WERI-Rb-1 (cell line): ENCODE results near the gene TJP3.

Experiments
- DNase-seq: peaks from one replicate; pipeline ENCODE4 v3.0.0-alpha.2; 2020
- H3K27ac ChIP-seq: fragments of 250-450 bp; sonication (Bioruptor Pico); 2 replicates; pipeline ENCODE4 v1.5.1; 2020; ENCODE audit warnings: mild to moderate bottlenecking, moderate library complexity
- H3K27me3 ChIP-seq: fragments of 250-450 bp; sonication (Bioruptor Pico); 2 replicates; pipeline ENCODE4 v1.5.1; 2021; ENCODE audit warnings: mild to moderate bottlenecking, low read depth, moderate library complexity; ENCODE audit not compliant: insufficient read depth, severe bottlenecking
- H3K36me3 ChIP-seq: fragments of 250-450 bp; sonication (Bioruptor Pico); 2 replicates; pipeline ENCODE4 v1.5.1; 2020; ENCODE audit warnings: mild to moderate bottlenecking, moderate library complexity
- H3K4me3 ChIP-seq: 2 replicates; pipeline ENCODE4 v1.5.1; 2011; ENCODE audit warnings: low read depth, mild to moderate bottlenecking, control low read depth, low read length
- H3K9me3 ChIP-seq: fragments of 250-450 bp; sonication (Bioruptor Pico); 2 replicates; pipeline ENCODE4 v1.5.1; 2021; ENCODE audit warnings: mild to moderate bottlenecking, moderate library complexity; ENCODE audit not compliant: severe bottlenecking
- TF ChIP-seq, protein P1 (sequence below): IDR thresholded peaks from 2 replicates; pipeline ENCODE4 v1.5.1; 2011; ENCODE audit warnings: low read depth, mild to moderate bottlenecking, control low read depth, inconsistent platforms, low read length

Gene TJP3, protein sequence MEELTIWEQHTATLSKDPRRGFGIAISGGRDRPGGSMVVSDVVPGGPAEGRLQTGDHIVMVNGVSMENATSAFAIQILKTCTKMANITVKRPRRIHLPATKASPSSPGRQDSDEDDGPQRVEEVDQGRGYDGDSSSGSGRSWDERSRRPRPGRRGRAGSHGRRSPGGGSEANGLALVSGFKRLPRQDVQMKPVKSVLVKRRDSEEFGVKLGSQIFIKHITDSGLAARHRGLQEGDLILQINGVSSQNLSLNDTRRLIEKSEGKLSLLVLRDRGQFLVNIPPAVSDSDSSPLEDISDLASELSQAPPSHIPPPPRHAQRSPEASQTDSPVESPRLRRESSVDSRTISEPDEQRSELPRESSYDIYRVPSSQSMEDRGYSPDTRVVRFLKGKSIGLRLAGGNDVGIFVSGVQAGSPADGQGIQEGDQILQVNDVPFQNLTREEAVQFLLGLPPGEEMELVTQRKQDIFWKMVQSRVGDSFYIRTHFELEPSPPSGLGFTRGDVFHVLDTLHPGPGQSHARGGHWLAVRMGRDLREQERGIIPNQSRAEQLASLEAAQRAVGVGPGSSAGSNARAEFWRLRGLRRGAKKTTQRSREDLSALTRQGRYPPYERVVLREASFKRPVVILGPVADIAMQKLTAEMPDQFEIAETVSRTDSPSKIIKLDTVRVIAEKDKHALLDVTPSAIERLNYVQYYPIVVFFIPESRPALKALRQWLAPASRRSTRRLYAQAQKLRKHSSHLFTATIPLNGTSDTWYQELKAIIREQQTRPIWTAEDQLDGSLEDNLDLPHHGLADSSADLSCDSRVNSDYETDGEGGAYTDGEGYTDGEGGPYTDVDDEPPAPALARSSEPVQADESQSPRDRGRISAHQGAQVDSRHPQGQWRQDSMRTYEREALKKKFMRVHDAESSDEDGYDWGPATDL

DNA sequence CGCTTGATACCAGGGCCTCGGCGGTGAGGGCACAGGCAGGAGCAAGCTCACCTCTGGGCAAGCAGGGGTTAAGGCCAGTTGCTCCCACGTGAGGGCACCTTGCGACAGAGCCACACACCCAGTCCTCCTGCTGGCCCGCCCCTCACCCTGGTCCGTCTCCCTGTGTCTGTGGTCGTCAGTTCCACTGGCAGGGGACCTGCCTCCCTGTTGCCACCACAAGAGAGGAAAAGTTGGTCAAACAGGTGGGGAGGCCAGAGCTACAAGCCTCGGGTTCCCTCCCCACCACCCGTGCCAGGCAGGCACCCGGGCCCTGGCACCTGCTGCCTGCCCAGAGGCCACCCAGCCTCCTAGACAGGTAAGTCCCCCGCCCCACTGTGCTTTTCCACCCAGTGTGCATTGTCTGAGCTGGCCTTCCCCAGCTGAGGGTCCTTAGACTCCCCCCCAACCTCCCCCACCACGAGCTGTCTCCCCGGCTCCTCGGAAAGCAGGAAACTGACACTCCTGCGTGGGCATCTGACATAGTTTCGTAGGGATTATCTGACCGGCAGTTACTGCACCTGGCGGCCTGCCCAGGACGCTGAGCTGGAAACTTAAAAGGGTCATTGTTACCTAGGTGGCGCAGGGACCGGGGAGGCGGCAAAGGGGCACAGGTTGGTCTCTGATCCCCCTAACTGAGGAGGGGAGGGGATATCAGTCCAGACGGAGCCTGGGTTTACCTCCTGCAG, at the start of gene TJP3:
TJP3 (plus strand) TSS at position 178 of the 725 bp plus-strand sequence. CDS start 20,049 bp downstream, outside the sequence.
- peak; percentile 53 for DNase-seq
- Histone ChIP-seq H3K27ac (peak within 1 kb of the TSS; percentile 60), H3K36me3 (no peaks in the 10 kb centered on the region), H3K4me3 (peak within 1 kb of the TSS; percentile 13; the same call in 1 of the 2 replicates), H3K9me3 (no peaks in the 10 kb centered on the region), H3K27me3 (no peaks in the 10 kb centered on the region)
- TF ChIP-seq, protein P1, sequence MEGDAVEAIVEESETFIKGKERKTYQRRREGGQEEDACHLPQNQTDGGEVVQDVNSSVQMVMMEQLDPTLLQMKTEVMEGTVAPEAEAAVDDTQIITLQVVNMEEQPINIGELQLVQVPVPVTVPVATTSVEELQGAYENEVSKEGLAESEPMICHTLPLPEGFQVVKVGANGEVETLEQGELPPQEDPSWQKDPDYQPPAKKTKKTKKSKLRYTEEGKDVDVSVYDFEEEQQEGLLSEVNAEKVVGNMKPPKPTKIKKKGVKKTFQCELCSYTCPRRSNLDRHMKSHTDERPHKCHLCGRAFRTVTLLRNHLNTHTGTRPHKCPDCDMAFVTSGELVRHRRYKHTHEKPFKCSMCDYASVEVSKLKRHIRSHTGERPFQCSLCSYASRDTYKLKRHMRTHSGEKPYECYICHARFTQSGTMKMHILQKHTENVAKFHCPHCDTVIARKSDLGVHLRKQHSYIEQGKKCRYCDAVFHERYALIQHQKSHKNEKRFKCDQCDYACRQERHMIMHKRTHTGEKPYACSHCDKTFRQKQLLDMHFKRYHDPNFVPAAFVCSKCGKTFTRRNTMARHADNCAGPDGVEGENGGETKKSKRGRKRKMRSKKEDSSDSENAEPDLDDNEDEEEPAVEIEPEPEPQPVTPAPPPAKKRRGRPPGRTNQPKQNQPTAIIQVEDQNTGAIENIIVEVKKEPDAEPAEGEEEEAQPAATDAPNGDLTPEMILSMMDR, result peak; percentile 17; the same call in 1 of the 2 replicates

DNA sequence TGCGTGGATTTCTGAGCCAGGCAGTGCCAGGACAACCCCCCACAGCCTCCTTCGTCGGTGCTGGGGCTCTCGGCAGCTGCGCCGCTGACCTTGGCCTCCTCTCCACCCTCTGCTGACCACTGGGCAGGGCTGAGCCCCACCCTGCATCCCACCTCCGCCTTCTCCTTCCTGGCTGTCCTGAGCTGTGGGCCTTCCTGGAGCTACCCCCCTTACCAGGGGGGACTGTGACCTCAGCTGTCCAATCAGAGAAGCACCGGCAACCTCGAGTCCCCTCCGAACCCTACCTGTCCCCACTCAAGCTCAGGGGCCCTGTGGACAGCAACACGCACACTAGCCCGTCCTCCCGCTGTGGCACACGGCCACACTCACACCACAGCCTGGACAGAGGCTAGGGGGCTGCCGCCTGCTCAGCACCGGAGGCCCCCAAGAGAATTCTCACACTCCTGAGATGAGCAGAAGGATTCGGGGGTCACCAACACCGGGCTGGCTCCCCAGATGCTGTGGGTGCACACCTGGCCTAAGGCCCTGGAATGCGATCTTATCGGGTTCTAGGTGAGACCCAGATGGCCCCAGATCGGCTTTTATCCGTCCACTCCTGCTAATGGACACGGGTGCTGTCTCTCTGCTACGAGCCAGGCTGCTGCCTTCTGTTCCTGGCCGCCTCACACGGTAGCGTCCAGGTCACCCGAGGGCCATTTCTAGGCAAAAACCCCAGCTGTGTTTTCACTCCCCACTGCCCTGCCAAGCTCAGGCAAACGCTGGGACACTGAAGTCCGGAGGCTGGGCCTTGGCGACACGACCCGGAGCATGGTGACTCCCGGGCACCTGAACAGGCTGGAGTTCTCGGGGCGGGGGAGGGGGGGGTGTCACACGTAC, 49.1 kb upstream of the TJP3 start:
- DNase-seq, result peak; percentile 46
- TF ChIP-seq, protein P1, result no peak
- Histone ChIP-seq H3K36me3 (peaks cover 94% of the 10 kb centered on the region), H3K27ac (peak overlapping the region; percentile 99), H3K4me3 (no peak overlapping the region), H3K27me3 (no peaks in the 10 kb centered on the region), H3K9me3 (no peaks in the 10 kb centered on the region)

DNA sequence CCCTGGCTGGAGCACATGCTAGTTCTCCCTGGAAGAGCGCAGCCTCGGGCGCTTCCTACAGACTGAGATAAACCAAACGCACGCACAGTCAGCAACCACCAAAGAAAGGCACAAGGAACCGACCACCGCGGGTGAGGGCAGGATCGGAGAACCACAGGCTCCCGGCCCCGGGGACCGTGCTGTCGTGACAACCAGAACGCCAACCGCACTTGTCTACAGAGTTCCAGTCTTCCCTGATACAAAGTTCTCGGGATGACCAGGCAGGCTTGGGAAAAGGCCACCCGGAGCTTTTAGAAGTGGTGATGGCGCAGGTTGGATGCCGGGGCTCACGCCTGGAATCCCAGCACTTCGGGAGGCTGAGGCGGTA, 48.5 kb upstream of the TJP3 start:
- Histone ChIP-seq H3K27ac (peak overlapping the region; percentile 99), H3K27me3 (no peaks in the 10 kb centered on the region), H3K9me3 (no peaks in the 10 kb centered on the region), H3K4me3 (no peak overlapping the region), H3K36me3 (peaks cover 94% of the 10 kb centered on the region)
- no peak for DNase-seq
- TF ChIP-seq, protein P1, result no peak

DNA sequence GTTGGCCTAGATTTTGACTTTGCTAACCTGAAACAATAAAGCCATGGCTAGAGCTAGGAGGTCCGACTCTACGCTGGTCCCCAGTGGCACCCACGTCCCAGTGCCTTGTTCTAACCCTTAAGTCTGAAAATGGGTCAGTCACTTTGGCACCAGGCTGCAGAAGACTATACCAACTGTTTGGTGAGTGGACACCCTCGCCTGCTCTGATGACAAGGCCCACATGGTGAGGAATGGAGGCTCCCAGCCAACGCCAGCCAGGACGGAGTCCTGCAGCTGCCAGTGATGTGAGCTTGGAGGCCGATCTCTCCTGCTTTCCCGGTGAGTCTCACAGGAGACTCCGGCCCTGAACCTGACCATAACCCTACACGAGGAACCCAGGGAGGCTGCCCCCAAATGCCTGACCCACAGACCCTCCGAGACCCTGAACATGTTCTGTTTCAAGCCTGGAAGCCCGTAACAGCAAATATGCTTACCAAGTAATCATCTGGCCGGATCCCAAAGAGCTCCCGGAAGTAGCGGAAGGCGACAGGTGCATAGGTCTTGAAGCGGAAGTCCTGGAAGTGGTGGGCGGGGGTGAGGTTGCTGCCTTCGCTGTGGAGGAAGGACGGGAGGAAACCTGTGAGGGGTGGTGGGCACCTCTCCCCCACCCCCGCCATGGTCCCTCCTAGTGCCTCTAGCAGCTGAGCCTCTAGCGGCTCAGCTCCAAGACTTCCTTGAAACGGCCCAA, 47.5 kb upstream of the TJP3 start:
- no peak for DNase-seq
- Histone ChIP-seq H3K9me3 (no peaks in the 10 kb centered on the region), H3K27me3 (no peaks in the 10 kb centered on the region), H3K4me3 (no peak overlapping the region), H3K27ac (peak overlapping the region; percentile 17; the same call in 1 of the 2 replicates), H3K36me3 (peaks cover 97% of the 10 kb centered on the region)
- TF ChIP-seq, protein P1, result no peak
